GM19463 (cell line): ENCODE results near the gene BCL11B.

Source experiments
- ATAC-seq: cut with Tn5 transposase; IDR thresholded peaks from one replicate; pipeline ENCODE4 v1.9.1; 2021; ENCODE audit warnings: mild to moderate bottlenecking, moderate library complexity; ENCODE audit not compliant: unreplicated experiment

BCL11B gene

DNA sequence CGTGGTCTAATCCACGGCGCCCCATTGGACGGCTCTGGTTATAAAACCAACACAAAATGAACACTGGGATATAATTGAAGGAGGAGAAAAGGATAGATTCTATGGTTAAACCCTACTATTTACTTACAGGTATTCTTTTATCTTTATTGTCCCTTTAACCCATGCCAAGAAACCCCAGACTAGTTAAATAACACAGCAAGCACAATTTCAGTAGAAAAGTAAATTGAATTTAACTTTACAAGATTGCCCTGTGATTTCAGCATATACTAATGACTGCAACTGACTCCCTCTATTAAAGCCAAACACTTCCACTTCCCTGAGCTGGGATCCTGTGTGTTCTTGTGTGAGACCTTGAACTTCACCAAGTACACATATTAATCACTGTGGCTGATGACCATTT is 45.3 kb downstream of the BCL11B start:
- no peak for ATAC-seq

DNA sequence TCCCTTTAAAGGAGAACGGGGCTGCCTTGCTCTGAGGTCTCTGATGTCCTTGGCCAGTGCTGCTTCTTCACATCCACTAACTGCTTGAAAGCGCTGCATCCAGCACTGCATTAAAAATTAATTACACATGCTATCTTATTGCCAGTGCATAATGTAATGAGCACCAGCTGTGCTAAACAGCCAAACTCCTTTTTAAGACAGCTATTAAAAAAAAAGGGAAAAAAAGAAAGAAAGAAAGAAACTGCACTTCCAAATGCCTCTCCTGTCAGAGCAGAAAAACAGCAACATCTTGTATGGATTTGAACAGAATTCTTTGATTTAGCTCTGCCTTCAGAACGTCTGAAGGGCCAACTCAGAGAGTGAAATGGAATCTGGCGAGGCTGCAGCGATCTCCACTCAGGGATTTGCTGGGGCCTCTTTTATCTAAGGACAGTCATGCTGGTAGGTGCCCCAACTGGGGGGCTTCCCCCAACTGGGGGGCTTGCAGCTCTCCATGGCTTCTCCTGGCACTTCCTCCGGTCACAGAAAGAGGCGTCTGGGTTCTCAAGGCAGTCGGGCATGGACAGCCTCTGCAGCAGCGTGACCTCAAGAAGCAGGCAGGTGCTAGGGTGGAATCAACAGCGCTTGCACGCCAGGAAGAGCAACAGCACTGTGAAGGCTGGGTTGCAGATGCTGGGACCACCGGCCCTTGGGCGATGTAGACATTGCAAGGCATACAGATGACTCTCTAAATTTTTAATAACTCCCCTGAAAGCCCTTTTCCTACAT is 46.4 kb downstream of the BCL11B start:
- ATAC-seq: no peak

- no peak for ATAC-seq
These were observed 47.0 kb downstream of the BCL11B start for GRCh38 chr14:99224948-99225347.

DNA sequence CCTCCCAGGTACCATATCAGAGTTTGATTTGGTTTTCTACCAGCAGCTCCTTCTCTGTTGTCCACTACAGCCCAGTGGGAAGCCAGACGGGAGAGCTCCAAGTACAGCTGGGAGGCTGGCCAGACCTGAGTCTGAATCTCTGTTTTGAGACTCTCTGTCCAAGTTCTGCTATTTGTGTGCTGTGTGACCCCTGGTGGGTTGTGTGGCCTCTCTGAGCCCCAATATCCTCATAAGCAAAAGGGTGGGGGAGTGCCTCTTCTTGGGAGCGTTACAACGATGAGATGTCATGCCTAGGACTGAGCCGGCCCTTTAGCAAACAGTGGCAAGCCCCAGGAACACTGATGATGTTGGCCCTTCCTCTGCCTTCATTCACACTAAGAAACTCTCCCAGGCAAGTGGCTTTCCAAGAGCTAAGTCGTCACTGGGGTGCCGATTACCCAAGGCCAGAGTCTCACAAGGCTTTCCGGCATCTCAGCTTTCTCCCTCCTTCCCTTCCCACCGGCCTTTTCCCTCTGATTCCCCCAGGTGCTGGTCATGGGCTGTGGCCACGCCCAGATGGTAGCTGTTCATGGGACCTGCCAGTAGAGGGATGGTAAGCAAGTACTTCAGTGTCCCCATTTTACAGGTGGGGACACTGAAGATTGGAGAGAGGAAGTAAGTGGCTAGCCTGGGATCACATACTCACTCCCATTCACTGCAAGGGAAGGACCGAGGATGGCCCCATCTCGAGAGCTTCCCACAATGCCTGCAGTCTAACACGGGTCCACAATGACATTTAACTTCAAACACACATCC is 47.7 kb downstream of the BCL11B start:
- ATAC-seq: no peak

- ATAC-seq: no peak
These were observed 50.6 kb downstream of the BCL11B start for GRCh38 chr14:99221445-99221844.

- ATAC-seq: no peak
These were observed 54.7 kb downstream of the BCL11B start for GRCh38 chr14:99217066-99217955.

DNA sequence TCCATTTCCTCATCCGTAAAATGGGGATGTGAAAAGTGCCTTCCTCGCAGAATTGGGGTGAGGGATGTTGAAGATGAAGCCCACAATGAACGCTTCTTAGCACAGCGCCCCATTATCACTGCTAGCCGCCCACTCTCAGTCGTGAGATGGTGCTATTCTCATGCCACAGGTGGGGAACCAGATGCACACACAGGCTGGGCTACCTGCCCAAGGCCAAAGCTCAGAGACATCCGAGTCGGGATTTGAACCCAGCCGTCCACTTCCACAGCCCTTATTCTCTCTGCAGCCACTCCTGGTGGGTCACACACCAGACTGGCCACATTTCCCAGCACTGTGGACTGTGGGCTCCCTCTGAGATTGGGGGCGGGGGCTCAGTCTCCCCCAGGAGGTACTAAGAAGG is 55.8 kb downstream of the BCL11B start:
- no peak for ATAC-seq

DNA sequence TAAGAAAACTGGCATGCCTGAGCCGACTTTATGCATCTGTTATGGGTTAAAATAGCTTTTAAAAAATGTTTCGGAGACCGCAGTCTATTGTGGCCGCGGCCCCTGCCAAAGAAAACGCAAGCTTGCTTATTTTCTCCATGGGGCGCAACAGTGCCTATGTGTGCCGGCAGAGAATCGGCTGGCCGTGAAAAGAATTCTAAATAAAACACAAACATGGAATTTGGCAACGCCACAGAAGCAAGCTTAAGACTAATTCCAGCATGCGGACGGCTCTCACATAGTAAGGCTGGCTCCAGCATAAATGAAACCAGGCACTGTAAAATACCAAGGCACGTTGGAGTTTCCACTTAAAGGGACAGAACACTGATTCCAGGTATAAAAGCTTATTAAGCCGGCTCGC is 56.7 kb downstream of the BCL11B start:
- no peak for ATAC-seq

DNA sequence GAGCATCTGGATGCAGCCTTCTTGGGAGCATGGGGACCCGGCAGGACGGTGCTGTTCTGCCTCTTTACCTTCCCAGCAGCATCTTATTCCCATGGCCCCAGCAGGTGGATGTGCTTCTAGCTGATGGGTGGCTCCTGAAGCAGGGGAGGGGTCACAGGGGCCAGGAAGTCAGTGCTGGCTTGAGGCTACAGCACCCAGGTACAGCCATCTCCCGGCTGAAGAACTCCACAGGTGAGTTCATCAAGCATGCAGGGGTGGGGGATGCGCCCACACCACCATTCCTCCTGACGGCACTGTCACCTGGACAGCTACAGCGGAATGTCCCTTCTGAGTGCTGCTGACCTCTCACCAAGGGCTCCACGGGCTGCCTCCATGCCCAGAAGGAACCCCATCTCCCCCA is 57.3 kb downstream of the BCL11B start:
- no peak for ATAC-seq

GRCh38 chr14:99213527-99213971 is 58.4 kb downstream of the BCL11B start:
- ATAC-seq: no peak

- ATAC-seq: no peak
These were observed 58.9 kb downstream of the BCL11B start for GRCh38 chr14:99213101-99213500.

DNA sequence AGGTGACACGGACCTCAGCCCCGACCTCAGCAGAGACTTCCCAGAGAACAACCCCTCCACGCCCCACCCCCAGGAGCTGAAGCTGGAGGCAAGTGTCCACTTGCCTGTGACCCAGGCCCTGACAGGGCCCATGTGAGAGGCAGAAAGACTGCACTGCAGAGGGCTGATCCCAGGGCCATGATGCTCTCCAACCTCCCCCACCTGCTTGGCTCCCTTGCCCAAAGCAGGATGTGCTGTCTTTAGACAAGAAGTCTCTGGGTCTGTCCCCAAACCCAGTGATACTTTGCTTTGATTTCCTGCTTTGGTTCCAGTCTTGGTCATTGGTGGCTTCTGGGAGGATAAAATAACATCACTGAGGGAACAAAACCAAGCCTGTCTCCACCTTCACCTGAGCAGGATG is 59.4 kb downstream of the BCL11B start:
- no peak for ATAC-seq

- ATAC-seq: no peak
These were observed 59.8 kb downstream of the BCL11B start for GRCh38 chr14:99212199-99212598.

GRCh38 chr14:99211410-99211809 is 60.6 kb downstream of the BCL11B start:
- no peak for ATAC-seq

DNA sequence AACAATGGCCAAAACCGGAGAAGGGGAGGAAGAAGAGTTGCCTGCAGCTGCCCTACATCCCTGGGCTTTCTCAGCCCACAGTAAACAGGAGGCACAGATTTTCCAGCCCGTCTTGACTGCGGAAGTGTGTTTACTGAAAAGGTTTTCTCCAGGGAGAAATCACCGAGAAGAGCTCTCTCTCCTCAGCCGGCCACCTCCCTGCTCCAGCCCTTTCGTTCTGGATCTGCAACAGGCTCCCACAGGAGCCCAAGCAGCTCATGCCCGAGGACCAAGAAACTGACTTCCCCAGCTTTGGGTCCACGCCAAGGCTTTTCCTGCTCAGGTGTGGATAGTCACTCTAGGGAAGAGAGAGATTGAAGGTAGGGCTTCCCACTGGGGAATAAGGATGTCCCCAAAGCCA is 61.7 kb downstream of the BCL11B start:
- ATAC-seq: no peak

DNA sequence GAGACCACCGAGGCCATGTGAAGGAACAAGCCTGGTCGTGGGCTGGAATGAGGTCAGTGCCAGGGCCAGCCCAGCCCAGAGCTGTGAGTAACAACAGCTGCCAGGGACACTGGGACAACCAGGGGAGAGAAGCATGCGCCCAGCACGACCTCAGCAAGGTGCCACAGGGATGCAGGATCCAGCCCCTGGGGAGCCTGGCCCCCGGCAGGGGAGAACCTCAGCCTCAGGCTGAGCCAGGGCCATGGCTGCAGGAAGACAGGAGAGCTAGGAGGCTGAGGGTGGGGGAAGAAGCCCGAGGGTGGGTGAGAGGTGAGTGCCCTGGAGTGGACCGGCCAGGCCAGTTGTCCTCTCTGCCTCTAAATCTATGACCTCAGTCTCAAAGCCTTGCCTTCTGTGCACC is 62.6 kb downstream of the BCL11B start:
- ATAC-seq: no peak

DNA sequence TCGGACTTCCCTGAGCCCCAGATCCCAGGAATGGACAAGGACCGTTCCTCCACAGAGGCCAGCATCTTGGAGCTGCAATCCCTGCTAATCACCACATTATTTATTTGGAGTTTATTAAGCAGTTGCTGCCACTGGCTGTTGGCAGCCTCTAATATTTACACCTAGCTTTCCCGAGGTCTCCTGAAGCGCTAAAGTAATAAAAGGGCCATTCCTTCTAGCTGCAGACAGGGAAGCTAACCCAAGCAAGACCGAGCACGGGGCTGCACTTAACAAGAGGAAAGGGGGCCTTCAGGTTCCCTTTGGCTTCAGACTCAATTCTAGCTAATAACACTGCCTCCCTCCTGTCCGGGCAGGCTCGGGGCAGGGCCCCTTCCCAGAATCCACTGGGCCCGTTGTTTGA is 63.7 kb downstream of the BCL11B start:
- ATAC-seq: no peak

DNA sequence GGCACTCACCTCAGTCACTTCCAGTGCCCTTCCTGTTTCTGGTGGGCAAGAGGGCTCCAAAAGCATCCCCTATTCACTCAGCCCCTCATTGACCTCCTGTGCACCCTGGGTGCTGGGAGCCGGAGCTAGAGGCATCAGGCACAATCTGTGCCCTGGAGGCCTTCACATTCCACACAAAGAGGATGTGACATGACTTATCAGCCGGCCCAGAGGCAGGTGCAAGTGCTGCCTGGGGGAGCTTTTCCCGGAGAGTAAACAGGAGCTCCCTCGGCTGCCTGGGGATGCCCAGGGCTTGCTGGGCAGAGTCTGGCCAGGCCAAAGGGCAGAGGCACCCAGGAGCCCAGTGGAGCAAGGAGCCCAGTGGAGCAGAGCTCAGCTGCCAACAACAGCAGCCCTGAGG is 64.5 kb downstream of the BCL11B start:
- no peak for ATAC-seq

- no peak for ATAC-seq
These were observed 65.9 kb downstream of the BCL11B start for GRCh38 chr14:99206090-99206489.

DNA sequence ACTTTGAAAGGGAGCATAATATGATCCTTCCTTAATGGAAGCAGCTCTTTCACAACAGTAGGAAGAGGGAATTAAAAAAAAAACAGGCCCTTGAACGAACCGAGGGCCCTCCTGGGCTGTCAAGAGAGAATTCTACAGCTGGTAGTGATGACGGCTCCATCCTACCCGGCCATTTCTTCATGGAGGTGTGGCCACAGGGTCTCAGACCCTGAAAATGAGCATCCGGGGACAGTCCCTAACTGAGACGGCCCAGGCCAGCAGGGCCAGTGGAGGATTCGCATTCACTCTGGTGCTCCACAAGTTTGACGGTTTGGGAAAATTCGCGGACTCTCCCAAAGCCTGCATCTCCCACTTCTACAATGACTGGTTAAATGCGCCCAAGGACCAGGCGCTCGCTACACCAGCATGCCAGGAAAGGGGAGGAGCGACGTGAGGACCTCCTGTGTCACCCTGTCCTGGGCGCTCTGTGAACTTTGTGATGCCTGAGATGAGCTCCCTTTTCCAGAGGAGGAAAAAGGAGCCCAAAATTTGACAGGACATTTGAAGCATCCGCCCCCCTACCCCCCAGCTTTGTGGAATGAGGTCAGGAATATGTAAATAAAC is 66.8 kb downstream of the BCL11B start:
- ATAC-seq: no peak

DNA sequence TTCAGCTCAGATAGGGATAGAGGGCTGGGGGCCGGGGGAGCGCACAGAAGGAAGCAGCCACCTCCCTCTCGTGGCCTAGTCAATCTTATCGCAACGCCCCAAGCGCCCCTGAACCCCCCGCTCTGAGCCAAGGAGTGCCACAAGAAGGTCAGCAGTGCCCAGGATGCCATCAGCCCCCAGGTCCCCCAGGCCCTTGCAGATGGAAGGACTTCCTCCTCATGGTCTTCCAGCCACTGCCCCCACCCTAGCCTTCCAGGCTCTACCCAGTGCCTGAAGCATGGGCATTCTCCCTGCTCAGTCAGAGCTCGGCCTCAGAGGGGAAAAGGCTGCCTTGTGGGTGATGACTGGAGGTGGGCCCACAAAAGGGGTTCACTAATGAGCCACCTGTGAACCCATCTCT is 68.2 kb downstream of the BCL11B start:
- no peak for ATAC-seq
